H9 (cell line): Measurements from ENCODE around the gene F10. TPM values are rescaled to one million over a fixed set of nuclear protein-coding genes. Genes with fewer than 3 reads are reported as not detected.
A peak's percentile ranks its signal among the peaks of the same experiment; 100 is the strongest.

Experiments used
- DNase-seq: peaks from one replicate; pipeline ENCODE4 v3.0.0-alpha.2; 2017
- H2AFZ ChIP-seq: one replicate; pipeline ENCODE4 v1.6.1; 2013; ENCODE audit warnings: mild to moderate bottlenecking, low read length, control low read depth, moderate library complexity
- H2AK5ac ChIP-seq: 2 replicates; pipeline ENCODE4 v1.6.1; 2013; ENCODE audit warnings: low read length, control low read depth, mixed read lengths; ENCODE audit not compliant: insufficient read length
- H2BK120ac ChIP-seq: one replicate; pipeline ENCODE4 v1.6.1; 2013; ENCODE audit warnings: low read depth, mild to moderate bottlenecking, low read length, control low read depth, inconsistent platforms; ENCODE audit not compliant: poor library complexity, severe bottlenecking
- H2BK12ac ChIP-seq: 2 replicates; pipeline ENCODE4 v1.6.1; 2013; ENCODE audit warnings: low read length, control low read depth, mixed read lengths, low read depth; ENCODE audit not compliant: insufficient read length
- H2BK15ac ChIP-seq: 2 replicates; pipeline ENCODE4 v1.6.1; 2013; ENCODE audit warnings: low read depth, low read length, control low read depth
- H2BK20ac ChIP-seq: one replicate; pipeline ENCODE4 v1.6.1; 2013; ENCODE audit warnings: low read depth, mild to moderate bottlenecking, low read length, control low read depth, inconsistent platforms; ENCODE audit not compliant: poor library complexity, severe bottlenecking
- H2BK5ac ChIP-seq: 2 replicates; pipeline ENCODE4 v1.6.1; 2013; ENCODE audit warnings: low read length, control low read depth, mixed read lengths; ENCODE audit not compliant: insufficient read length
- H3K14ac ChIP-seq: 2 replicates; pipeline ENCODE4 v1.6.1; 2013; ENCODE audit warnings: low read length, control low read depth; ENCODE audit not compliant: insufficient read depth
- H3K18ac ChIP-seq: 2 replicates; pipeline ENCODE4 v1.6.1; 2013; ENCODE audit warnings: low read depth, mild to moderate bottlenecking, mixed read lengths, low read length, control low read depth; ENCODE audit not compliant: insufficient read length
- H3K23ac ChIP-seq: 2 replicates; pipeline ENCODE4 v1.6.1; 2013; ENCODE audit warnings: low read length, control low read depth, mixed read lengths, low read depth; ENCODE audit not compliant: insufficient read length
- H3K23me2 ChIP-seq: 2 replicates; pipeline ENCODE4 v1.6.1; 2013; ENCODE audit warnings: low read depth, mild to moderate bottlenecking, mixed read lengths, low read length, control low read depth; ENCODE audit not compliant: insufficient read length, poor library complexity, severe bottlenecking
- H3K27ac ChIP-seq: 2 replicates; pipeline ENCODE4 v1.5.1; 2013; ENCODE audit warnings: low read length, control low read depth, mixed read lengths, low read depth; ENCODE audit not compliant: insufficient read length
- H3K27me3 ChIP-seq: 2 replicates; pipeline ENCODE4 v1.6.1; 2013; ENCODE audit warnings: low read length, control low read depth, inconsistent platforms; ENCODE audit not compliant: insufficient read depth
- H3K4ac ChIP-seq: 2 replicates; pipeline ENCODE4 v1.6.1; 2013; ENCODE audit warnings: low read depth, mild to moderate bottlenecking, control low read depth, inconsistent platforms, low read length, moderate library complexity
- H3K4me1 ChIP-seq: 2 replicates; pipeline ENCODE4 v1.6.1; 2013; ENCODE audit warnings: low read length, control low read depth, inconsistent platforms; ENCODE audit not compliant: insufficient read depth
- H3K4me2 ChIP-seq: 2 replicates; pipeline ENCODE4 v1.6.1; 2013; ENCODE audit warnings: low read length, control low read depth, mixed read lengths; ENCODE audit not compliant: insufficient read length, insufficient read depth
- H3K56ac ChIP-seq: 2 replicates; pipeline ENCODE4 v1.6.1; 2013; ENCODE audit warnings: low read depth, mild to moderate bottlenecking, mixed read lengths, low read length, control low read depth; ENCODE audit not compliant: insufficient read length
- H3K79me1 ChIP-seq: 2 replicates; pipeline ENCODE4 v1.6.1; 2013; ENCODE audit warnings: low read depth, mild to moderate bottlenecking, moderate library complexity, low read length, control low read depth, inconsistent platforms; ENCODE audit not compliant: insufficient read depth, poor library complexity, severe bottlenecking
- H3K79me2 ChIP-seq: 2 replicates; pipeline ENCODE4 v1.6.1; 2013; ENCODE audit warnings: low read length, control low read depth, inconsistent platforms; ENCODE audit not compliant: insufficient read depth
- H3K9ac ChIP-seq: 2 replicates; pipeline ENCODE4 v1.6.1; 2013; ENCODE audit warnings: low read length, control low read depth, mixed read lengths; ENCODE audit not compliant: insufficient read length; ENCODE audit errors: extremely low read depth
- H3K9me3 ChIP-seq: one replicate; pipeline ENCODE4 v1.6.1; 2013; ENCODE audit warnings: low read depth, low read length, inconsistent platforms; ENCODE audit not compliant: control insufficient read depth
- H3T11ph ChIP-seq: one replicate; pipeline ENCODE4 v1.6.1; 2013; ENCODE audit warnings: mild to moderate bottlenecking, low read length, control low read depth, inconsistent platforms
- H4K20me1 ChIP-seq: one replicate; pipeline ENCODE4 v1.6.1; 2013; ENCODE audit not compliant: control insufficient read depth, insufficient read length, insufficient read depth
- H4K5ac ChIP-seq: 2 replicates; pipeline ENCODE4 v1.6.1; 2013; ENCODE audit warnings: low read depth, mild to moderate bottlenecking, mixed read lengths, low read length, control low read depth; ENCODE audit not compliant: insufficient read length
- H4K8ac ChIP-seq: replicated peaks from 2 replicates; pipeline ENCODE4 v1.6.1; 2013; ENCODE audit warnings: low read length, control low read depth, mixed read lengths, low read depth; ENCODE audit not compliant: insufficient read length
- H4K91ac ChIP-seq: 2 replicates; pipeline ENCODE4 v1.6.1; 2013; ENCODE audit warnings: low read depth, mild to moderate bottlenecking, moderate library complexity, mixed read lengths, low read length, control low read depth; ENCODE audit not compliant: insufficient read length
- H3K27ac Mint-ChIP-seq, 3 experiments: 2 replicates in 2 of 3; 3 replicates in 1 of 3; pipeline ENCODE4 v1.8.0; 2020 to 2021; ENCODE audit warnings: mixed read lengths in 3 of 3, mild to moderate bottlenecking in 1 of 3, moderate library complexity in 1 of 3
- H3K27me3 Mint-ChIP-seq: 2 replicates; pipeline ENCODE4 v1.8.0; 2021; ENCODE audit warnings: low read depth, mild to moderate bottlenecking, moderate library complexity, mixed read lengths
- H3K36me3 Mint-ChIP-seq, 3 experiments: 2 replicates in 2 of 3; 3 replicates in 1 of 3; pipeline ENCODE4 v1.8.0; 2020 to 2021; ENCODE audit warnings: low read depth in 3 of 3, mixed read lengths in 3 of 3; ENCODE audit not compliant: insufficient read depth in 1 of 3
- H3K4me1 Mint-ChIP-seq, 2 experiments: 2 replicates each; pipeline ENCODE4 v1.8.0; 2020; ENCODE audit warnings: mixed read lengths in 2 of 2
- H3K4me3 Mint-ChIP-seq, 2 experiments: 2 replicates in 1 of 2; 3 replicates in 1 of 2; pipeline ENCODE4 v1.8.0; 2020 to 2021; ENCODE audit warnings: mild to moderate bottlenecking in 2 of 2, mixed read lengths in 2 of 2, moderate library complexity in 1 of 2
- H3K9me3 Mint-ChIP-seq, 2 experiments: 2 replicates in 1 of 2; 3 replicates in 1 of 2; pipeline ENCODE4 v1.8.0; 2020; ENCODE audit warnings: mild to moderate bottlenecking in 2 of 2, mixed read lengths in 2 of 2, moderate library complexity in 1 of 2
- WGBS: extraction: QIAGEN DNeasy Blood & Tissue Kit; methylation state at CpG from one replicate; pipeline ENCODE4 v1.1.7; 2013; ENCODE audit warnings: missing lambda C conversion rate, low lambda C conversion rate, mixed read lengths; ENCODE audit not compliant: insufficient read length; ENCODE audit errors: extremely low coverage; 5-methylcytosine and 5-hydroxymethylcytosine counted together
- total RNA-seq: library from RNA; stranded (reverse); gene quantifications from 2 replicates; pipeline ENCODE4 v1.2.1, GENCODE V29; 2021
- TF ChIP-seq, protein P1 (sequence below): fragments of 200-600 bp; sonication (generic); conservative IDR thresholded peaks from 3 replicates; pipeline ENCODE4 v1.8.0; 2021; ENCODE audit warnings: antibody characterized with exemption, mild to moderate bottlenecking

F10 gene
- total RNA-seq, 1 experiment from 2014 or later, result 1.7 TPM

DNA sequence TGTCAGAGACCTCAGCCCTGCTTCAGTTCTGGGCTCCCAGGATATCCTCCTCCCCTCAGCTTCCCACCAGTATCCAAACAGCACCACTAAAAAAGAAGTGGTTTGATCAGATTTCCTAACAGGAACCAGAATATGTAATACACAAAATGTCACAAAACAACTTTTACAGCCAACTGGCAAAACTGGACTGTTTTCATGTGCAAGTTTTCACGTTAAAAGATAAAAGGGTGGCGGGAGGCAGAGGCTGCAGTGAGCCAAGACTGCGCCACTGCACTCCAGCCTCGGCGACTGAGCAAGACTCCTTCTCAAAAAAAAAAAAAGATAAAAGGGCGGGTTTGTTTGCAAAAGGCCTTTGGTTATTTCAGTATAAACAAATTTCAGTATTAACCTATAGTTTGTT is 72.8 kb downstream of the F10 start:
- no peaks in the 10 kb centered on the region for H4K20me1 ChIP-seq
- H2AFZ ChIP-seq, result no peak overlapping the region
- Mint-ChIP-seq H3K4me1 (no peaks in the 10 kb centered on the region), H3K4me3 (no peak overlapping the region), H3K36me3 (peaks cover 49 to 88% (median 75%) of the 10 kb centered on the region in 3 experiments; a peak in 6 of 7 replicates), H3K27me3 (no peaks in the 10 kb centered on the region), H3K9me3 (no peaks in the 10 kb centered on the region), H3K27ac (peak overlapping the region in 1 of 3 experiments; percentile 19; a peak in 2 of 7 replicates)
- no peak overlapping the region for H3K23ac ChIP-seq
- H2BK15ac ChIP-seq, result no peak overlapping the region
- H3K23me2 ChIP-seq, result no peaks in the 10 kb centered on the region
- H3K4me2 ChIP-seq, result no peak overlapping the region
- H3K56ac ChIP-seq, result no peak overlapping the region
- H3K27me3 ChIP-seq, result no peaks in the 10 kb centered on the region
- no peak overlapping the region for H4K91ac ChIP-seq
- no peak overlapping the region for H4K8ac ChIP-seq
- H3K79me1 ChIP-seq, result peaks cover 6% of the 10 kb centered on the region
- no CpG with 5 or more reads among the region's 6 CpGs for WGBS
- no peak overlapping the region for H4K5ac ChIP-seq
- H3K14ac ChIP-seq, result no peak overlapping the region
- H3K4ac ChIP-seq, result no peak overlapping the region
- H3K27ac ChIP-seq, result no peak overlapping the region
- no peak overlapping the region for H2BK12ac ChIP-seq
- H2AK5ac ChIP-seq, result no peak overlapping the region
- TF ChIP-seq, protein P1, sequence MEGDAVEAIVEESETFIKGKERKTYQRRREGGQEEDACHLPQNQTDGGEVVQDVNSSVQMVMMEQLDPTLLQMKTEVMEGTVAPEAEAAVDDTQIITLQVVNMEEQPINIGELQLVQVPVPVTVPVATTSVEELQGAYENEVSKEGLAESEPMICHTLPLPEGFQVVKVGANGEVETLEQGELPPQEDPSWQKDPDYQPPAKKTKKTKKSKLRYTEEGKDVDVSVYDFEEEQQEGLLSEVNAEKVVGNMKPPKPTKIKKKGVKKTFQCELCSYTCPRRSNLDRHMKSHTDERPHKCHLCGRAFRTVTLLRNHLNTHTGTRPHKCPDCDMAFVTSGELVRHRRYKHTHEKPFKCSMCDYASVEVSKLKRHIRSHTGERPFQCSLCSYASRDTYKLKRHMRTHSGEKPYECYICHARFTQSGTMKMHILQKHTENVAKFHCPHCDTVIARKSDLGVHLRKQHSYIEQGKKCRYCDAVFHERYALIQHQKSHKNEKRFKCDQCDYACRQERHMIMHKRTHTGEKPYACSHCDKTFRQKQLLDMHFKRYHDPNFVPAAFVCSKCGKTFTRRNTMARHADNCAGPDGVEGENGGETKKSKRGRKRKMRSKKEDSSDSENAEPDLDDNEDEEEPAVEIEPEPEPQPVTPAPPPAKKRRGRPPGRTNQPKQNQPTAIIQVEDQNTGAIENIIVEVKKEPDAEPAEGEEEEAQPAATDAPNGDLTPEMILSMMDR, result no peak
- H2BK20ac ChIP-seq, result no peak overlapping the region
- no peak overlapping the region for H2BK5ac ChIP-seq
- H3K4me1 ChIP-seq, result no peaks in the 10 kb centered on the region
- H3K9me3 ChIP-seq, result no peaks in the 10 kb centered on the region
- no peak overlapping the region for H3T11ph ChIP-seq
- H3K9ac ChIP-seq, result no peak overlapping the region
- H2BK120ac ChIP-seq, result no peak overlapping the region
- H3K79me2 ChIP-seq, result no peaks in the 10 kb centered on the region
- H3K18ac ChIP-seq, result no peak overlapping the region
- DNase-seq, result no peak
